ENCODE measurements around the gene NMNAT2.

The NMNAT2 gene

DNA sequence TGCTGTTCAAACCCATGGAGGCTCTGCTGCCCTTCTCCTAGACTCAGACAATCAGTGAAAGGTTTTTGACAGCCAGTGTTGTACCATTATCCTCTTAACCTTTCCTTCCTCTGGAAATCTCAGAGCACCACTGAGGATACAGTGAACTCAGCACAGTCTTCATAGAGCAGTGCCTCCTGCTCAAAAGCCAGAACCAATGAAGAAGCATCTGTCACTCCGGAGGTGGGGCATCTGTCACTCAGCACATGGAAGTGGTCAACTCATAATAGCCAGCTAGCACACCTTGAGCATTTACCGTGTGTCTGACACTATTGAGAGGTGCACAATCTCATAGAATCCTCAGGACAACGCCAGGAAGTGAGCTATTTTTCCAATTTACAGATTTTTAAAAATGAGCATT lies 62.4 kb downstream of the NMNAT2 start:
- ATAC-seq = no peak
- TF ChIP-seq, protein P1, sequence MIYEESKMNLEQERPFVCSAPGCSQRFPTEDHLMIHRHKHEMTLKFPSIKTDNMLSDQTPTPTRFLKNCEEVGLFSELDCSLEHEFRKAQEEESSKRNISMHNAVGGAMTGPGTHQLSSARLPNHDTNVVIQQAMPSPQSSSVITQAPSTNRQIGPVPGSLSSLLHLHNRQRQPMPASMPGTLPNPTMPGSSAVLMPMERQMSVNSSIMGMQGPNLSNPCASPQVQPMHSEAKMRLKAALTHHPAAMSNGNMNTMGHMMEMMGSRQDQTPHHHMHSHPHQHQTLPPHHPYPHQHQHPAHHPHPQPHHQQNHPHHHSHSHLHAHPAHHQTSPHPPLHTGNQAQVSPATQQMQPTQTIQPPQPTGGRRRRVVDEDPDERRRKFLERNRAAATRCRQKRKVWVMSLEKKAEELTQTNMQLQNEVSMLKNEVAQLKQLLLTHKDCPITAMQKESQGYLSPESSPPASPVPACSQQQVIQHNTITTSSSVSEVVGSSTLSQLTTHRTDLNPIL (CRISPR knock-in tag; IDR thresholded peaks at IDR 0.05; ENCODE audit: low read depth) = no peak
- no peak for TF ChIP-seq ZFP30 (CRISPR knock-in tag; IDR thresholded peaks at IDR 0.05)
- no peak for TF ChIP-seq ARNTL (CRISPR knock-in tag; IDR thresholded peaks at IDR 0.05; ENCODE audit: borderline replicate concordance, low read depth)
- TF ChIP-seq TOX (CRISPR knock-in tag; IDR thresholded peaks at IDR 0.05; ENCODE audit: borderline replicate concordance) = no peak
- no peak for TF ChIP-seq ZNF70 (CRISPR knock-in tag; IDR thresholded peaks at IDR 0.05)
- TF ChIP-seq ZC3H10 (CRISPR knock-in tag; IDR thresholded peaks at IDR 0.05) = no peak
- TF ChIP-seq ZNF8 (CRISPR knock-in tag; IDR thresholded peaks at IDR 0.05) = no peak
- no peak for TF ChIP-seq ESRRG (CRISPR knock-in tag; IDR thresholded peaks at IDR 0.05)
- no peak for TF ChIP-seq BACH2 (CRISPR knock-in tag; IDR thresholded peaks at IDR 0.05; ENCODE audit: borderline replicate concordance)
- no peak for TF ChIP-seq SNAI2 (CRISPR knock-in tag; IDR thresholded peaks at IDR 0.05)
- TF ChIP-seq ZNF565 (CRISPR knock-in tag; conservative IDR thresholded peaks at IDR 0.05; ENCODE audit: low read depth) = no peak
- no peak for TF ChIP-seq CSDC2 (CRISPR knock-in tag; IDR thresholded peaks at IDR 0.05)
- TF ChIP-seq, protein P2, sequence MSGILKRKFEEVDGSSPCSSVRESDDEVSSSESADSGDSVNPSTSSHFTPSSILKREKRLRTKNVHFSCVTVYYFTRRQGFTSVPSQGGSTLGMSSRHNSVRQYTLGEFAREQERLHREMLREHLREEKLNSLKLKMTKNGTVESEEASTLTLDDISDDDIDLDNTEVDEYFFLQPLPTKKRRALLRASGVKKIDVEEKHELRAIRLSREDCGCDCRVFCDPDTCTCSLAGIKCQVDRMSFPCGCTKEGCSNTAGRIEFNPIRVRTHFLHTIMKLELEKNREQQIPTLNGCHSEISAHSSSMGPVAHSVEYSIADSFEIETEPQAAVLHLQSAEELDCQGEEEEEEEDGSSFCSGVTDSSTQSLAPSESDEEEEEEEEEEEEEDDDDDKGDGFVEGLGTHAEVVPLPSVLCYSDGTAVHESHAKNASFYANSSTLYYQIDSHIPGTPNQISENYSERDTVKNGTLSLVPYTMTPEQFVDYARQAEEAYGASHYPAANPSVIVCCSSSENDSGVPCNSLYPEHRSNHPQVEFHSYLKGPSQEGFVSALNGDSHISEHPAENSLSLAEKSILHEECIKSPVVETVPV (CRISPR knock-in tag; IDR thresholded peaks at IDR 0.05) = no peak
- TF ChIP-seq, protein P3, sequence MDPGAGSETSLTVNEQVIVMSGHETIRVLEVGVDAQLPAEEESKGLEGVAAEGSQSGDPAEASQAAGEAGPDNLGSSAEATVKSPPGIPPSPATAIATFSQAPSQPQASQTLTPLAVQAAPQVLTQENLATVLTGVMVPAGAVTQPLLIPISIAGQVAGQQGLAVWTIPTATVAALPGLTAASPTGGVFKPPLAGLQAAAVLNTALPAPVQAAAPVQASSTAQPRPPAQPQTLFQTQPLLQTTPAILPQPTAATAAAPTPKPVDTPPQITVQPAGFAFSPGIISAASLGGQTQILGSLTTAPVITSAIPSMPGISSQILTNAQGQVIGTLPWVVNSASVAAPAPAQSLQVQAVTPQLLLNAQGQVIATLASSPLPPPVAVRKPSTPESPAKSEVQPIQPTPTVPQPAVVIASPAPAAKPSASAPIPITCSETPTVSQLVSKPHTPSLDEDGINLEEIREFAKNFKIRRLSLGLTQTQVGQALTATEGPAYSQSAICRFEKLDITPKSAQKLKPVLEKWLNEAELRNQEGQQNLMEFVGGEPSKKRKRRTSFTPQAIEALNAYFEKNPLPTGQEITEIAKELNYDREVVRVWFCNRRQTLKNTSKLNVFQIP (CRISPR knock-in tag; IDR thresholded peaks at IDR 0.05; ENCODE audit: borderline replicate concordance, low read depth) = no peak
- TF ChIP-seq, protein P4, sequence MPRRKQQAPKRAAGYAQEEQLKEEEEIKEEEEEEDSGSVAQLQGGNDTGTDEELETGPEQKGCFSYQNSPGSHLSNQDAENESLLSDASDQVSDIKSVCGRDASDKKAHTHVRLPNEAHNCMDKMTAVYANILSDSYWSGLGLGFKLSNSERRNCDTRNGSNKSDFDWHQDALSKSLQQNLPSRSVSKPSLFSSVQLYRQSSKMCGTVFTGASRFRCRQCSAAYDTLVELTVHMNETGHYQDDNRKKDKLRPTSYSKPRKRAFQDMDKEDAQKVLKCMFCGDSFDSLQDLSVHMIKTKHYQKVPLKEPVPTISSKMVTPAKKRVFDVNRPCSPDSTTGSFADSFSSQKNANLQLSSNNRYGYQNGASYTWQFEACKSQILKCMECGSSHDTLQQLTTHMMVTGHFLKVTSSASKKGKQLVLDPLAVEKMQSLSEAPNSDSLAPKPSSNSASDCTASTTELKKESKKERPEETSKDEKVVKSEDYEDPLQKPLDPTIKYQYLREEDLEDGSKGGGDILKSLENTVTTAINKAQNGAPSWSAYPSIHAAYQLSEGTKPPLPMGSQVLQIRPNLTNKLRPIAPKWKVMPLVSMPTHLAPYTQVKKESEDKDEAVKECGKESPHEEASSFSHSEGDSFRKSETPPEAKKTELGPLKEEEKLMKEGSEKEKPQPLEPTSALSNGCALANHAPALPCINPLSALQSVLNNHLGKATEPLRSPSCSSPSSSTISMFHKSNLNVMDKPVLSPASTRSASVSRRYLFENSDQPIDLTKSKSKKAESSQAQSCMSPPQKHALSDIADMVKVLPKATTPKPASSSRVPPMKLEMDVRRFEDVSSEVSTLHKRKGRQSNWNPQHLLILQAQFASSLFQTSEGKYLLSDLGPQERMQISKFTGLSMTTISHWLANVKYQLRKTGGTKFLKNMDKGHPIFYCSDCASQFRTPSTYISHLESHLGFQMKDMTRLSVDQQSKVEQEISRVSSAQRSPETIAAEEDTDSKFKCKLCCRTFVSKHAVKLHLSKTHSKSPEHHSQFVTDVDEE (CRISPR knock-in tag; IDR thresholded peaks at IDR 0.05) = no peak
- no peak for TF ChIP-seq PPARA (CRISPR knock-in tag; IDR thresholded peaks at IDR 0.05; ENCODE audit: borderline replicate concordance)

DNA sequence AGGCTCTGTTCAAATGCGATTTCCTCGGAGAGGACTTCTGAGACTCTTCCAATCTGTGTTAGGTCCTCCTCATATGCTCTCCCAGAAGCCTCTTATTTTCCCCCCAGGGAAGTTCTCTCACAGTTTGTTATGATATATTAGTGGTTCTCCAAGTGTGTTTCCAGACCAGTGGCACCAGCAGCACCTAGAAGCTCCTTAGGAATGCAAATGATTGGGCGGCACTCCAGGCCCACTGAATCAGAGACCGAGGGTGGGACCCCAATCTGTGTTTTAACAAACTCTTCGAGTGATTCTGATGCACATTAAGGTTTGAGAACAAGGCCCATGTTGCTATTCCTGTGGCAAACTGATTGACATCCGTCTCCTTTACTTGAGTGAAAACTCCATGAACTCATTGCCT lies 63.0 kb downstream of the NMNAT2 start:
- no peak for TF ChIP-seq RARB (CRISPR knock-in tag; IDR thresholded peaks at IDR 0.05)
- TF ChIP-seq, protein P2 (CRISPR knock-in tag; IDR thresholded peaks at IDR 0.05) = no peak
- TF ChIP-seq GLIS3 (CRISPR knock-in tag; IDR thresholded peaks at IDR 0.05) = no peak
- TF ChIP-seq ZC3H10 (CRISPR knock-in tag; IDR thresholded peaks at IDR 0.05) = no peak
- TF ChIP-seq, protein P1 (CRISPR knock-in tag; IDR thresholded peaks at IDR 0.05; ENCODE audit: low read depth) = no peak
- no peak for TF ChIP-seq ZNF70 (CRISPR knock-in tag; IDR thresholded peaks at IDR 0.05)
- no peak for TF ChIP-seq ZNF565 (CRISPR knock-in tag; conservative IDR thresholded peaks at IDR 0.05; ENCODE audit: low read depth)
- TF ChIP-seq PPARA (CRISPR knock-in tag; IDR thresholded peaks at IDR 0.05; ENCODE audit: borderline replicate concordance) = no peak
- no peak for TF ChIP-seq BACH2 (CRISPR knock-in tag; IDR thresholded peaks at IDR 0.05; ENCODE audit: borderline replicate concordance)
- no peak for TF ChIP-seq ISL1 (CRISPR knock-in tag; IDR thresholded peaks at IDR 0.05)
- TF ChIP-seq ARNTL (CRISPR knock-in tag; IDR thresholded peaks at IDR 0.05; ENCODE audit: borderline replicate concordance, low read depth) = no peak
- TF ChIP-seq ZFP30 (CRISPR knock-in tag; IDR thresholded peaks at IDR 0.05) = no peak
- no peak for ATAC-seq

DNA sequence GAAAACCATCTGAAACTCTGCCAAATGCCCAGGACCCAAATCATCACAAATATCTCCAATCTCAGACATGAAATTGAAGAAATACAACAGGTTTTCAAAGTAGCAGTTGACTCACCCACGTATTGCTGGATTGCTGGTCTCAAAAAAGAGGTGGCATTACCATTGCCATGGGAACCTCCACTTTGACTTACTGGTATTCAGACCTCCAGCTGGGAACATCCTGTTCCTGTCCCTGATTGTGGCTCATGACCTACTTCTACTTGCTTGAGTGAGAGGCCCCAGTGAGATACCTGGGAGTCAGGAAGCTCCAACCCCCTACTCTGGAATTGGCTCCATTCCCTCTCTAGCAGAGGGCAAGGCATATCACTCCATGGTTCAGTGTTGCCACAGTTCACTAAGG lies 64.6 kb downstream of the NMNAT2 start:
- no peak for ATAC-seq
- TF ChIP-seq TOX (CRISPR knock-in tag; IDR thresholded peaks at IDR 0.05; ENCODE audit: borderline replicate concordance) (no peak), ZNF8 (CRISPR knock-in tag; IDR thresholded peaks at IDR 0.05) (no peak), ZFP30 (CRISPR knock-in tag; IDR thresholded peaks at IDR 0.05) (no peak), SNAI2 (CRISPR knock-in tag; IDR thresholded peaks at IDR 0.05) (no peak), ZNF70 (CRISPR knock-in tag; IDR thresholded peaks at IDR 0.05) (no peak), BACH2 (CRISPR knock-in tag; IDR thresholded peaks at IDR 0.05; ENCODE audit: borderline replicate concordance) (no peak), PPARA (CRISPR knock-in tag; IDR thresholded peaks at IDR 0.05; ENCODE audit: borderline replicate concordance) (no peak), ZFP3 (CRISPR knock-in tag; IDR thresholded peaks at IDR 0.05) (no peak)
- TF ChIP-seq, protein P5, sequence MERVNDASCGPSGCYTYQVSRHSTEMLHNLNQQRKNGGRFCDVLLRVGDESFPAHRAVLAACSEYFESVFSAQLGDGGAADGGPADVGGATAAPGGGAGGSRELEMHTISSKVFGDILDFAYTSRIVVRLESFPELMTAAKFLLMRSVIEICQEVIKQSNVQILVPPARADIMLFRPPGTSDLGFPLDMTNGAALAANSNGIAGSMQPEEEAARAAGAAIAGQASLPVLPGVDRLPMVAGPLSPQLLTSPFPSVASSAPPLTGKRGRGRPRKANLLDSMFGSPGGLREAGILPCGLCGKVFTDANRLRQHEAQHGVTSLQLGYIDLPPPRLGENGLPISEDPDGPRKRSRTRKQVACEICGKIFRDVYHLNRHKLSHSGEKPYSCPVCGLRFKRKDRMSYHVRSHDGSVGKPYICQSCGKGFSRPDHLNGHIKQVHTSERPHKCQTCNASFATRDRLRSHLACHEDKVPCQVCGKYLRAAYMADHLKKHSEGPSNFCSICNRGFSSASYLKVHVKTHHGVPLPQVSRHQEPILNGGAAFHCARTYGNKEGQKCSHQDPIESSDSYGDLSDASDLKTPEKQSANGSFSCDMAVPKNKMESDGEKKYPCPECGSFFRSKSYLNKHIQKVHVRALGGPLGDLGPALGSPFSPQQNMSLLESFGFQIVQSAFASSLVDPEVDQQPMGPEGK (CRISPR knock-in tag; IDR thresholded peaks at IDR 0.05; ENCODE audit: borderline replicate concordance) = no peak
- TF ChIP-seq, protein P2 (CRISPR knock-in tag; IDR thresholded peaks at IDR 0.05) = no peak

Measured in SK-N-SH treated with all-trans-retinoic acid at 6 μM for 48 hours (cell line).